Body of pancreas (tissue), 4 donors: ENCODE measurements around the gene MICU1. TPM values are rescaled to one million over a fixed set of nuclear protein-coding genes. Genes with fewer than 3 reads are reported as not detected.

ENCODE experiments used
- ATAC-seq: fragments of 150-250 bp; one replicate; pipeline ENCODE4 v1.9.1; 2016
- DNase-seq, 4 donors: peaks; one replicate each; pipeline ENCODE4 v3.0.0-alpha.2; 2019
- H3K27ac ChIP-seq, 4 donors: fragments of 200-600 bp; sonication (generic); 1 replicate in 3 of 4; 2 replicates in 1 of 4; pipeline versions ENCODE4 v1.5.1 to v1.6.1; 2016 to 2019; ENCODE audit warnings: mild to moderate bottlenecking in 1 of 4, mixed read lengths in 1 of 4, moderate library complexity in 1 of 4
- H3K27me3 ChIP-seq, 2 donors: fragments of 200-600 bp; sonication (generic); one replicate each; pipeline ENCODE4 v1.6.0; 2016; ENCODE audit warnings: mild to moderate bottlenecking in 1 of 2
- H3K36me3 ChIP-seq, 2 donors: fragments of 200-600 bp; sonication (generic); replicated peaks in 1 of 2; 2 replicates each; pipeline ENCODE4 v1.5.1; 2016; ENCODE audit warnings: low read depth in 2 of 2; ENCODE audit not compliant: insufficient read depth in 1 of 2
- H3K4me1 ChIP-seq: fragments of 200-600 bp; sonication (generic); one replicate; pipeline ENCODE4 v1.6.0; 2016
- H3K4me3 ChIP-seq, 2 donors: fragments of 200-600 bp; sonication (generic); 1 replicate in 1 of 2; 2 replicates in 1 of 2; pipeline ENCODE4 v1.5.1; 2016 to 2019
- H3K9me3 ChIP-seq, 3 donors: fragments of 200-600 bp; sonication (generic); 1 replicate in 2 of 3; 2 replicates in 1 of 3; pipeline ENCODE4 v1.5.1; 2016
- POLR2A ChIP-seq, 3 donors: fragments of 450-650 bp; IDR thresholded peaks; one replicate each; pipeline ENCODE4 v1.6.1; 2016; ENCODE audit warnings: antibody characterized with exemption in 3 of 3, mild to moderate bottlenecking in 2 of 3
- WGBS, 2 donors: methylation state at CpG; one replicate each; pipeline ENCODE4 v1.1.5; 2017; 5-methylcytosine and 5-hydroxymethylcytosine counted together
- intact Hi-C: fragments of 100-400 bp; cut with DNase I; formaldehyde crosslinking; loops from one replicate; pipeline ENCODE4 v1.15.1; 2023
- total RNA-seq, 2 donors: library from RNA; depleted of rRNA; stranded (reverse); fragments of >200 nt; gene quantifications; one replicate each; pipeline ENCODE4 v1.1.0, GENCODE V29; 2016
- TF ChIP-seq, protein P1 (sequence below), 7 experiments: fragments of 450-650 bp in 4 of 7; fragments of 200-600 bp in 3 of 7; sonication (generic) in 3 of 7; IDR thresholded peaks; one replicate each; pipeline ENCODE4 v1.5.1; 2016 to 2019; ENCODE audit warnings: antibody characterized with exemption in 7 of 7

The MICU1 gene
- total RNA-seq, 2 donors from 2014 or later = 14.0 to 23.1 TPM

DNA sequence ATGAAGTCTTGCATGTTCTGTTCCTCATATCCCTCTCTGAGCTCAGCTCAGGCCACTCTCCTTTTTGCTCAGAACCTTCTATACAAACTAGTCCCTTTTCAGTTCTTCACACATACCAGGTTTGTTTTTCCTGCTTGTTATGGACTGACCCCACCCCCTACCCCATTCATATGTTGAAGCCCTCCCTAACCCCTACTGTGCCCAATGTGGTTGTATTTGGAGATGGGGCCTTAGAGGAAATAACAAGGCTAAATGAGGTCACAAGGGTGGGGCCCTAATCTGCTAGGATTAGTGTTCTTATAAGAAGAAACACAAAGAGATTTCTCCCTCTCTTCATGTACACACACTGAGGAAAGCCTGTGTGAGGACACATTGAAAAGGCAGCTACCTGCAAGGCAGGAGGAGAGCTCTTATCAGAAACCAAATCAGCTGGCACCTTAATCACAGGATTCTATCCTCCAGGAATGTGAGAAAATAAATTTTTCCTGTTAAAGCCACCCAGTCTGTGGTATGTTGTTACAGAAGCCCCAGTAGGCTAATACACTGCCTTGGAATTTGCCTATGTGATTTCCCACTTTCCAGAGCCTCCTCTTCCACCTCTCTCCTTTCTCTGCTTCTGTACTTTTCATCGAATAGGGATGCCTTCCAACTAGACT, 203.9 kb downstream of the MICU1 start:
- no peak overlapping the region for H3K27ac ChIP-seq
- no peak for TF ChIP-seq POLR2A (IDR thresholded peaks at IDR 0.05)
- TF ChIP-seq, protein P1, sequence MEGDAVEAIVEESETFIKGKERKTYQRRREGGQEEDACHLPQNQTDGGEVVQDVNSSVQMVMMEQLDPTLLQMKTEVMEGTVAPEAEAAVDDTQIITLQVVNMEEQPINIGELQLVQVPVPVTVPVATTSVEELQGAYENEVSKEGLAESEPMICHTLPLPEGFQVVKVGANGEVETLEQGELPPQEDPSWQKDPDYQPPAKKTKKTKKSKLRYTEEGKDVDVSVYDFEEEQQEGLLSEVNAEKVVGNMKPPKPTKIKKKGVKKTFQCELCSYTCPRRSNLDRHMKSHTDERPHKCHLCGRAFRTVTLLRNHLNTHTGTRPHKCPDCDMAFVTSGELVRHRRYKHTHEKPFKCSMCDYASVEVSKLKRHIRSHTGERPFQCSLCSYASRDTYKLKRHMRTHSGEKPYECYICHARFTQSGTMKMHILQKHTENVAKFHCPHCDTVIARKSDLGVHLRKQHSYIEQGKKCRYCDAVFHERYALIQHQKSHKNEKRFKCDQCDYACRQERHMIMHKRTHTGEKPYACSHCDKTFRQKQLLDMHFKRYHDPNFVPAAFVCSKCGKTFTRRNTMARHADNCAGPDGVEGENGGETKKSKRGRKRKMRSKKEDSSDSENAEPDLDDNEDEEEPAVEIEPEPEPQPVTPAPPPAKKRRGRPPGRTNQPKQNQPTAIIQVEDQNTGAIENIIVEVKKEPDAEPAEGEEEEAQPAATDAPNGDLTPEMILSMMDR (IDR thresholded peaks at IDR 0.05) = no peak
- no peaks in the 10 kb centered on the region for H3K27me3 ChIP-seq
- ATAC-seq (no peak), DNase-seq (no peak)
- H3K4me3 ChIP-seq = no peak overlapping the region
- peaks cover 10% of the 10 kb centered on the region for H3K4me1 ChIP-seq
- intact Hi-C loops = no loop called here
- H3K36me3 ChIP-seq = no peaks in the 10 kb centered on the region
- no peaks in the 10 kb centered on the region for H3K9me3 ChIP-seq
- 95% methylated on average over 1 of the region's 1 CpG for WGBS, 2 donors

DNA sequence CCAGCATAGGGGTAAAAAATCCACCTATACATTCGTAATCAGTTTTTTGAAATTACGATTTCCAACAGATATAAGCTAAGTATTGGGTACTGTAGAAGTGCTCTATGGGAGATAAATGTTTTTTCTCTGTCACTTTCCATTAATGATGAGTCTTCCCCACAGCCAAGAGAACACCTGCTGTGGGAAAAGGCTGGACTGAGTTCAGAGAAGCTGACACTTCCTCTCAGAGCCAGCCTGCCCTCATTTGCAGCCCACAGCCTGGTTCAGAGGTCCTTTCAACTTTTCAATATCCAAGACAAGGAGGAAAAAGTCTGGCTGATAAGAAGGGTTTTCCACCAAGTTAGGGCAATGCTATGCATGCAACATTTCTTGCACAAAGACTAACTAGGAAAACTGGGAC, 206.6 kb downstream of the MICU1 start:
- Histone ChIP-seq H3K27me3 (no peaks in the 10 kb centered on the region), H3K4me3 (no peak overlapping the region), H3K4me1 (no peaks in the 10 kb centered on the region), H3K27ac (no peak overlapping the region), H3K9me3 (no peaks in the 10 kb centered on the region), H3K36me3 (no peaks in the 10 kb centered on the region)
- no peak for TF ChIP-seq POLR2A (IDR thresholded peaks at IDR 0.05)
- TF ChIP-seq, protein P1 (IDR thresholded peaks at IDR 0.05) = no peak
- WGBS, 2 donors = 91 to 93% methylated on average over 2 of the region's 2 CpGs
- ATAC-seq (no peak), DNase-seq (no peak)
- intact Hi-C loops = no loop called here

DNA sequence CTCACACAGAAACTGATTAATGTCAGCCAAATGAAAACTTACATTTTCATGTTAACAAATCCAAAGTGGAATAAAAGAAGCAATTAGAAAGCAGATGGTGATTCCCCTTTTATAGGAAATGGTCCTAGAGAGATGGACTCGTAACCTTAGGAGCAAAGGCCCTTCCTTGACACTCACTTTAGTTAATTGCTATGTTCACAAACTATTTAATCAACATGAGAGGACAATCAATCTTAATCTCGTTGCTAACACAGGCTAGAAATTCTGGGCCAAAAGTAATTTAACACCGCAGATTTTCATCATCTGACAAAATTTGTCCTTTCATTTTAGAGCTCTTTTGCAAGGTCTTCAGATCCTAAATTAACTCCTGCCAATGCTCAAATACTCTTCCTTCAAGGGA, 207.2 kb downstream of the MICU1 start:
- intact Hi-C loops = no loop called here
- Histone ChIP-seq H3K4me1 (no peaks in the 10 kb centered on the region), H3K27me3 (no peaks in the 10 kb centered on the region), H3K4me3 (no peak overlapping the region), H3K36me3 (no peaks in the 10 kb centered on the region), H3K9me3 (no peaks in the 10 kb centered on the region), H3K27ac (no peak overlapping the region)
- 42 to 47% methylated on average over 3 of the region's 3 CpGs for WGBS, 2 donors
- ATAC-seq (no peak), DNase-seq (no peak)
- TF ChIP-seq, protein P1 (IDR thresholded peaks at IDR 0.05) = no peak
- TF ChIP-seq POLR2A (IDR thresholded peaks at IDR 0.05) = no peak

DNA sequence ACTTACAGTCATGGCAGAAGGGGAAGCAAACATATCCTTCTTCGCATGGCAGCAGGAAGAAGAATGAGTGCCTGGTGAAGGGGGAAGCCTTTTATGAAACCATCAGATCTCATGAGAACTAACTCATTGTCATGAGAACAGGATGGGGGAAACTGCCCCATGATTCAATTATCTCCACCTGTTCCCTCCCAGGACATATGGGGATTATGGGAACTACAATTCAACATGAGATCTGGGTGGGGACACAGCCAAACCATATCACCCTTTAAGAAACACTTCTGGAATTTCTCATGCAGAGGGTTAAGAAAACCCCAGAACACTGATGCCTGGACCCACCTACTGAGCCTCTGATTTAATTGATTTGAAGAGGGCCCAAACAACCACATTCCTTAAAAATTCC, 207.9 kb downstream of the MICU1 start:
- intact Hi-C loops = no loop called here
- Histone ChIP-seq H3K27me3 (no peaks in the 10 kb centered on the region), H3K36me3 (no peaks in the 10 kb centered on the region), H3K9me3 (no peaks in the 10 kb centered on the region), H3K4me3 (no peak overlapping the region), H3K4me1 (no peaks in the 10 kb centered on the region), H3K27ac (no peak overlapping the region)
- ATAC-seq = no peak
- no peak for DNase-seq
- TF ChIP-seq POLR2A (IDR thresholded peaks at IDR 0.05) = no peak
- TF ChIP-seq, protein P1 (IDR thresholded peaks at IDR 0.05) = no peak
- 0 to 38% methylated on average over 1 of the region's 1 CpG for WGBS, 2 donors

DNA sequence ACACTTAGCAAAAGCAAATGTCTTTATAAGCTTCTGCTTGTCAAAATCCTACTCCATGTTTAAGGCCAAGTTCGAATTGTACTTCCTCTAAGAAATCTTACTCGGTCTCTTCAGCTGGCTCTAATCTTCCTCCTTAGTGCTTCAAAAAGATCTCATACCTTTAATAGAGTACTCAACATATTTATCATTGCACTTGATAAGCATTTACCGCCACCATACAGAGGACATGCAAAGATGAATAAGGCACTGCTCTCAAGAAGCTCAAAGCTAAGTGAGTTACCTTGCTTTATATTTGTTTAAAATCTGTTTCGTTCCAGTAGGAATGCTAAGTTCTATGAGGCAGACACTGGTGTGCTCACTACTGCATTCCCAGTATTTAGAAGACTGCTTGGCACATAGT, 209.2 kb downstream of the MICU1 start:
- H3K36me3 ChIP-seq = no peaks in the 10 kb centered on the region
- no peaks in the 10 kb centered on the region for H3K27me3 ChIP-seq
- no peak overlapping the region for H3K4me3 ChIP-seq
- intact Hi-C loops = no loop called here
- H3K27ac ChIP-seq = no peak overlapping the region
- H3K9me3 ChIP-seq = no peaks in the 10 kb centered on the region
- no peak for TF ChIP-seq POLR2A (IDR thresholded peaks at IDR 0.05)
- TF ChIP-seq, protein P1 (IDR thresholded peaks at IDR 0.05) = no peak
- DNase-seq = no peak
- no peak for ATAC-seq
- 82 to 91% methylated on average over 4 of the region's 4 CpGs for whole genome bisulfite sequencing, 2 donors
- no peaks in the 10 kb centered on the region for H3K4me1 ChIP-seq
